Pancreas (tissue), 10 donors: ENCODE data around the gene POLR2J3. TPM values are rescaled to one million over a fixed set of nuclear protein-coding genes. Genes with fewer than 3 reads are reported as not detected.
"Not testable (repeated sequence)": the region's sequence is repeated elsewhere in the genome, so short reads cannot be mapped to it uniquely, and the experiment has no call there.

Experiments
- ATAC-seq, 4 donors: fragments of 200-7000 bp; cut with Tn5 transposase; one replicate each; pipeline versions ENCODE4 v1.8.0 to v1.9.1; 2020; ENCODE audit warnings: mild to moderate bottlenecking in 4 of 4, moderate library complexity in 4 of 4
- DNase-seq, 6 donors: peaks; one replicate each; pipeline ENCODE4 v3.0.0-alpha.2; 2020
- FAIRE-seq: peaks from 2 replicates; lab custom pipeline; 2012; peaks lifted over from hg19 to GRCh38; lab: Jason Lieb, UNC
- H3K27ac ChIP-seq, 4 donors: fragments of 200-600 bp; sonication (generic); 1 replicate in 3 of 4; 2 replicates in 1 of 4; pipeline versions ENCODE4 v1.5.0 to v1.8.0; 2020
- H3K27me3 ChIP-seq, 4 donors: fragments of 200-600 bp; one replicate each; pipeline ENCODE4 v1.8.0; 2021
- H3K36me3 ChIP-seq, 3 donors: fragments of 200-600 bp; sonication (generic) in 1 of 3; one replicate each; pipeline versions ENCODE4 v1.5.0 to v1.8.0; 2020 to 2021
- H3K4me1 ChIP-seq, 3 donors: fragments of 200-600 bp; one replicate each; pipeline ENCODE4 v1.8.0; 2021
- H3K4me3 ChIP-seq, 4 donors: fragments of 200-600 bp; sonication (generic) in 2 of 4; one replicate each; pipeline versions ENCODE4 v1.5.0 to v1.8.0; 2020 to 2021
- H3K9me3 ChIP-seq, 4 donors: fragments of 200-600 bp; one replicate each; pipeline ENCODE4 v1.8.0; 2021
- WGBS, 2 donors: extraction: QIAGEN DNeasy Blood & Tissue Kit; methylation state at CpG; one replicate each; pipeline ENCODE4 v1.1.7; 2013; 5-methylcytosine and 5-hydroxymethylcytosine counted together
- intact Hi-C, 3 donors: fragments of 100-400 bp; cut with DNase I; formaldehyde crosslinking; loops; one replicate each; pipeline versions ENCODE4 v1.11.1 to v1.14.2; 2022
- polyA plus RNA-seq, 2 donors: library from polyadenylated mRNA; stranded (reverse); fragments of 200-250 nt; gene quantifications; one replicate each; pipeline ENCODE4 v1.2.3, GENCODE V29; 2013
- total RNA-seq, 6 donors: library from RNA; stranded (reverse); fragmentation: NEBNext Ultra II Directional in 4 of 6; extraction: Animal tissue kit (Norgen Biotek cat#: 25700) in 4 of 6; gene quantifications; one replicate each; pipeline versions ENCODE4 v1.2.1 to v1.2.4, GENCODE V29; 2021 to 2023
- donor health status: healthy with polysubstance abuse.
- donor health status: DM: no; HTN: no; CAD: no; lungs with moderate emphysema.
- donor health status: DM: no; HTN: no; CAD: no.
- donor health status: control.
- donor health status: control.
- donor health status: Bipolar disorder and iron deficiency.
- donor health status: DM: yes; HTN: yes; CAD: no.
- donor health status: DM: no; HTN: no; CAD: no.
- donor health status: DM: no; HTN: no; CAD: no.
- donor health status: DM: yes; HTN: yes; CAD: no.

The POLR2J3 gene
- total and polyA plus RNA-seq, 8 donors, result 8.3 to 116 (median 12.2) TPM

- H3K4me3 ChIP-seq, H3K36me3 ChIP-seq, H3K4me1 ChIP-seq, intact Hi-C loops, H3K9me3 ChIP-seq, H3K27ac ChIP-seq, FAIRE-seq, H3K27me3 ChIP-seq: not testable (repeated sequence)
- 69 to 74% methylated on average over 5 of the region's 5 CpGs for WGBS, 2 donors
- DNase-seq (peak in 3 of 6 donors; percentile 5 to 17 (median 13)), ATAC-seq (peak in 1 of 4 donors; percentile 19)
These were observed 6.1 kb upstream of the POLR2J3 start for GRCh38 chr7:102578486-102578885.

- intact Hi-C loops, H3K27ac ChIP-seq, H3K4me1 ChIP-seq, FAIRE-seq, H3K4me3 ChIP-seq, H3K9me3 ChIP-seq, H3K27me3 ChIP-seq, ATAC-seq, H3K36me3 ChIP-seq: not testable (repeated sequence)
- peak in 3 of 6 donors; percentile 1 to 46 (median 18) for DNase-seq
- WGBS, 2 donors, result 75 to 86% methylated on average over 6 of the region's 7 CpGs
These were observed 5.2 kb upstream of the POLR2J3 start for GRCh38 chr7:102577315-102578240.

GRCh38 chr7:102576363-102576762 is 4.0 kb upstream of the POLR2J3 start:
- intact Hi-C loops, H3K4me1 ChIP-seq, FAIRE-seq, H3K9me3 ChIP-seq, H3K4me3 ChIP-seq, DNase-seq, H3K27me3 ChIP-seq, ATAC-seq, H3K36me3 ChIP-seq, H3K27ac ChIP-seq: not testable (repeated sequence)
- no CpG with 5 or more reads among the region's 3 CpGs for WGBS, 2 donors

GRCh38 chr7:102574607-102575006 is 2.2 kb upstream of the POLR2J3 start:
- no CpG with 5 or more reads among the region's 6 CpGs for WGBS, 2 donors
- H3K9me3 ChIP-seq, intact Hi-C loops, H3K36me3 ChIP-seq, H3K27me3 ChIP-seq, FAIRE-seq, H3K4me1 ChIP-seq, H3K4me3 ChIP-seq, H3K27ac ChIP-seq, ATAC-seq, DNase-seq: not testable (repeated sequence)

GRCh38 chr7:102568620-102569019 is 3.8 kb downstream of the POLR2J3 start:
- H3K27me3 ChIP-seq, ATAC-seq, H3K36me3 ChIP-seq, FAIRE-seq, H3K27ac ChIP-seq, H3K4me3 ChIP-seq, H3K4me1 ChIP-seq, H3K9me3 ChIP-seq, intact Hi-C loops: not testable (repeated sequence)
- DNase-seq, result peak in 2 of 6 donors; percentile 4 to 30
- 89 to 96% methylated on average over 4 of the region's 11 CpGs for WGBS, 2 donors

GRCh38 chr7:102550808-102551422 is 21.5 kb downstream of the POLR2J3 start, which contains the start of gene SPDYE2:
TSS of gene SPDYE2 (plus strand) at chr7:102551226. CDS start at chr7:102553256, 2,030 bp downstream.
- intact Hi-C loops, H3K27me3 ChIP-seq, H3K27ac ChIP-seq, FAIRE-seq, H3K36me3 ChIP-seq, DNase-seq, H3K9me3 ChIP-seq, H3K4me3 ChIP-seq, H3K4me1 ChIP-seq: not testable (repeated sequence)
- WGBS, 2 donors, result no CpG with 5 or more reads among the region's 6 CpGs
- ATAC-seq, result peak in 1 of 4 donors; percentile 34

- DNase-seq, intact Hi-C loops, ATAC-seq, FAIRE-seq, H3K9me3 ChIP-seq, H3K27me3 ChIP-seq, H3K27ac ChIP-seq, H3K4me1 ChIP-seq, H3K4me3 ChIP-seq, H3K36me3 ChIP-seq: not testable (repeated sequence)
- 100% methylated on average over 1 of the region's 6 CpGs for WGBS, 2 donors
These were observed 26.0 kb downstream of the POLR2J3 start for GRCh38 chr7:102546353-102546752.

- FAIRE-seq, intact Hi-C loops, ATAC-seq, H3K27me3 ChIP-seq, H3K27ac ChIP-seq, H3K4me3 ChIP-seq, H3K9me3 ChIP-seq, H3K36me3 ChIP-seq, H3K4me1 ChIP-seq: not testable (repeated sequence)
- 96 to 99% methylated on average over 6 to 9 of the region's 12 CpGs for WGBS, 2 donors
- peak in 1 of 6 donors; percentile 5 for DNase-seq
These were observed 27.1 kb downstream of the POLR2J3 start for GRCh38 chr7:102545288-102545687.

GRCh38 chr7:102544372-102544771 is 28.0 kb downstream of the POLR2J3 start:
- H3K27me3 ChIP-seq, H3K4me1 ChIP-seq, intact Hi-C loops, H3K9me3 ChIP-seq, DNase-seq, H3K27ac ChIP-seq, ATAC-seq, H3K4me3 ChIP-seq, FAIRE-seq, H3K36me3 ChIP-seq: not testable (repeated sequence)
- no CpG with 5 or more reads among the region's 1 CpG for WGBS, 2 donors

GRCh38 chr7:102543596-102543995 is 28.8 kb downstream of the POLR2J3 start, which contains the start of gene UPK3BL2:
TSS of gene UPK3BL2 (minus strand) at chr7:102543696. CDS start at chr7:102543636, 60 bp downstream.
- intact Hi-C loops, result not testable (repeated sequence)
- WGBS, 2 donors, result no CpG with 5 or more reads among the region's 8 CpGs
- ATAC-seq, result peak in 2 of 4 donors; percentile 4 to 22

GRCh38 chr7:102542771-102543170 is 29.6 kb downstream of the POLR2J3 start:
- H3K9me3 ChIP-seq, ATAC-seq, H3K4me3 ChIP-seq, intact Hi-C loops, H3K36me3 ChIP-seq, H3K4me1 ChIP-seq, H3K27ac ChIP-seq, H3K27me3 ChIP-seq, FAIRE-seq: not testable (repeated sequence)
- DNase-seq, result peak in 1 of 6 donors; percentile 23
- WGBS, 2 donors, result 94 to 99% methylated on average over 7 of the region's 11 CpGs

More at GRCh38 chr7:102543596-102543995, 28.8 kb downstream of the POLR2J3 start, which contains the start of gene UPK3BL2:
- not testable (repeated sequence) for FAIRE-seq, H3K4me1 ChIP-seq, H3K27me3 ChIP-seq, H3K4me3 ChIP-seq, H3K36me3 ChIP-seq, H3K9me3 ChIP-seq, DNase-seq, H3K27ac ChIP-seq
